Endothelial cell of umbilical vein (primary cell): Measurements from ENCODE around the gene SLC30A2. TPM values are rescaled to one million over a fixed set of nuclear protein-coding genes. Genes with fewer than 3 reads are reported as not detected.

Experiments
- BruUV-seq: library from RNA; stranded (reverse); fragments of 400-500 nt; replicated peaks from 2 replicates; lab custom pipeline; 2021; lab: Mats Ljungman, UMichigan
- CTCF ChIA-PET: fragments of 300-600, 350-600 bp; sonication (Branson Sonifier 250); formaldehyde crosslinking; loops from one replicate; lab custom pipeline; 2021; ENCODE audit warnings: antibody characterized with exemption, inconsistent platforms; lab: Charles Lee
- POLR2A ChIA-PET: fragments of 300-600, 350-600 bp; sonication (Branson Sonifier 250); formaldehyde crosslinking; loops from one replicate; lab custom pipeline; 2021; ENCODE audit warnings: antibody characterized with exemption, inconsistent platforms; lab: Charles Lee
- DNase-seq: peaks from one replicate; pipeline ENCODE4 v3.0.0-alpha.2; 2011; ENCODE audit warnings: low read depth, low spot score
- FAIRE-seq: peaks from 2 replicates; lab custom pipeline; 2011; peaks lifted over from hg19 to GRCh38; lab: Jason Lieb, UNC
- H2AFZ ChIP-seq: 2 replicates; pipeline ENCODE4 v1.6.0; 2012; ENCODE audit warnings: low read depth, low read length, control low read depth, inconsistent platforms
- H3K27ac ChIP-seq: 2 replicates; pipeline ENCODE4 v1.5.1; 2011; ENCODE audit warnings: low read depth, mild to moderate bottlenecking, control low read depth, low read length, moderate library complexity; ENCODE audit not compliant: insufficient read depth
- H3K27me3 ChIP-seq, 2 experiments: 2 replicates each; pipeline versions ENCODE4 v1.6.0 to v1.6.1; 2011; ENCODE audit warnings: low read length in 2 of 2, mixed read lengths in 1 of 2; ENCODE audit not compliant: control insufficient read depth in 2 of 2, insufficient read depth in 2 of 2
- H3K36me3 ChIP-seq, 2 experiments: 2 replicates in 1 of 2; 3 replicates in 1 of 2; pipeline ENCODE4 v1.5.1; 2011; ENCODE audit warnings: low read length in 2 of 2, mild to moderate bottlenecking in 1 of 2, moderate library complexity in 1 of 2; ENCODE audit not compliant: control insufficient read depth in 2 of 2, insufficient read depth in 2 of 2; ENCODE audit errors: extremely low read depth in 1 of 2
- H3K4me1 ChIP-seq: 3 replicates; pipeline ENCODE4 v1.5.1; 2011; ENCODE audit warnings: mild to moderate bottlenecking, low read length; ENCODE audit not compliant: control insufficient read depth, insufficient read depth; ENCODE audit errors: extremely low read depth
- H3K4me2 ChIP-seq: 2 replicates; pipeline ENCODE4 v1.6.1; 2011; ENCODE audit warnings: low read length, control low read depth, mixed read lengths; ENCODE audit not compliant: insufficient read depth
- H3K4me3 ChIP-seq, 3 experiments: fragments of 200-600 bp in 1 of 3; sonication (generic), shearing (Covaris generic) in 1 of 3; replicated peaks in 1 of 3; 2 replicates each; pipeline ENCODE4 v1.5.1; 2011 to 2016; ENCODE audit warnings: control low read depth in 3 of 3, low read length in 3 of 3, mild to moderate bottlenecking in 2 of 3, inconsistent platforms in 1 of 3, low read depth in 1 of 3, moderate library complexity in 1 of 3; ENCODE audit not compliant: insufficient read depth in 1 of 3
- H3K79me2 ChIP-seq: 2 replicates; pipeline ENCODE4 v1.6.0; 2012; ENCODE audit warnings: low read length, inconsistent platforms; ENCODE audit not compliant: control insufficient read depth, insufficient read depth
- H3K9ac ChIP-seq: replicated peaks from 2 replicates; pipeline ENCODE3; 2011; ENCODE audit warnings: low read length, control low read depth; ENCODE audit not compliant: insufficient read depth; ENCODE audit errors: extremely low read depth
- H3K9me1 ChIP-seq: replicated peaks from 3 replicates; pipeline ENCODE4 v1.6.0; 2011; ENCODE audit warnings: mild to moderate bottlenecking, low read length; ENCODE audit not compliant: control insufficient read depth, insufficient read depth; ENCODE audit errors: extremely low read depth
- H3K9me3 ChIP-seq: replicated peaks from 2 replicates; pipeline ENCODE4 v1.5.1; 2012; ENCODE audit warnings: low read length, inconsistent platforms; ENCODE audit not compliant: control insufficient read depth, insufficient read depth
- H4K20me1 ChIP-seq: replicated peaks from 2 replicates; pipeline ENCODE3; 2011; ENCODE audit warnings: mild to moderate bottlenecking, low read length; ENCODE audit not compliant: control insufficient read depth, insufficient read depth; ENCODE audit errors: extremely low read depth
- EZH2 ChIP-seq: IDR thresholded peaks from 2 replicates; pipeline ENCODE4 v1.6.1; 2012; ENCODE audit warnings: borderline replicate concordance, low read depth, mild to moderate bottlenecking, moderate library complexity, low read length, inconsistent platforms; ENCODE audit not compliant: severe bottlenecking
- FOS ChIP-seq: IDR thresholded peaks from 2 replicates; pipeline ENCODE4 v1.6.1; 2011; ENCODE audit warnings: mild to moderate bottlenecking, low read length, moderate library complexity, borderline replicate concordance; ENCODE audit not compliant: insufficient read depth
- GATA2 ChIP-seq: IDR thresholded peaks from 2 replicates; pipeline ENCODE4 v1.7.0; 2011; ENCODE audit warnings: low read depth, mild to moderate bottlenecking, moderate library complexity, mixed read lengths, low read length; ENCODE audit not compliant: insufficient read length, insufficient read depth
- JUN ChIP-seq: IDR thresholded peaks from 2 replicates; pipeline ENCODE4 v1.6.1; 2011; ENCODE audit warnings: borderline replicate concordance, low read depth; ENCODE audit not compliant: insufficient read length, insufficient read depth
- MAX ChIP-seq: IDR thresholded peaks from 2 replicates; pipeline ENCODE4 v1.6.1; 2011; ENCODE audit not compliant: insufficient read depth, insufficient read length
- MYC ChIP-seq: IDR thresholded peaks from one replicate; pipeline ENCODE4 v1.6.1; 2011; ENCODE audit warnings: mild to moderate bottlenecking, low read depth, low read length
- POLR2A ChIP-seq: IDR thresholded peaks from 2 replicates; pipeline ENCODE4 v1.6.1; 2012; ENCODE audit warnings: low read depth, mild to moderate bottlenecking, control low read depth, low read length
- POLR2AphosphoS5 ChIP-seq: IDR thresholded peaks from 2 replicates; pipeline ENCODE4 v1.6.1; 2012; ENCODE audit warnings: low read depth, mild to moderate bottlenecking, control low read depth, low read length, moderate library complexity; ENCODE audit not compliant: insufficient read depth
- dilution Hi-C: fragments of 300-500 bp; cut with MboI; formaldehyde crosslinking; loops from one replicate; pipeline ENCODE4 v1.15.0; 2019; ENCODE audit warnings: low sequenced_read_pairs; ENCODE audit not compliant: extremely low pct_ligation_motif_present
- intact Hi-C: fragments of 100-400 bp; cut with micrococcal nuclease; formaldehyde crosslinking; loops from one replicate; pipeline ENCODE4 v1.10.0; 2022
- polyA plus RNA-seq, 4 experiments: library from polyadenylated mRNA; depleted of rRNA in 3 of 4; stranded (reverse) in 3 of 4; unstranded in 1 of 4; fragments of >200 nt; gene quantifications; 2 replicates each; pipeline versions ENCODE4 v1.2.1 to v1.2.3, GENCODE V29; 2011 to 2012; ENCODE audit warnings: missing spikeins in 1 of 4
- total RNA-seq: library from RNA; stranded (reverse); gene quantifications from 2 replicates; pipeline ENCODE4 v1.2.3, GENCODE V29; 2021
- TF ChIP-seq, protein P1 (sequence below), 2 donors: IDR thresholded peaks; 1 replicate in 1 of 2; 2 replicates in 1 of 2; pipeline ENCODE4 v1.5.1; 2011; ENCODE audit warnings: low read length in 2 of 2, mild to moderate bottlenecking in 2 of 2, moderate library complexity in 2 of 2, control low read depth in 1 of 2, inconsistent platforms in 1 of 2, low read depth in 1 of 2; ENCODE audit not compliant: insufficient read depth in 1 of 2; ENCODE audit errors: extremely low read depth in 1 of 2

SLC30A2 gene
- total and polyA plus RNA-seq, 2 donors (not counting 3 experiments of a cell fraction or from before 2014, with no cell fraction given) = not detected

DNA sequence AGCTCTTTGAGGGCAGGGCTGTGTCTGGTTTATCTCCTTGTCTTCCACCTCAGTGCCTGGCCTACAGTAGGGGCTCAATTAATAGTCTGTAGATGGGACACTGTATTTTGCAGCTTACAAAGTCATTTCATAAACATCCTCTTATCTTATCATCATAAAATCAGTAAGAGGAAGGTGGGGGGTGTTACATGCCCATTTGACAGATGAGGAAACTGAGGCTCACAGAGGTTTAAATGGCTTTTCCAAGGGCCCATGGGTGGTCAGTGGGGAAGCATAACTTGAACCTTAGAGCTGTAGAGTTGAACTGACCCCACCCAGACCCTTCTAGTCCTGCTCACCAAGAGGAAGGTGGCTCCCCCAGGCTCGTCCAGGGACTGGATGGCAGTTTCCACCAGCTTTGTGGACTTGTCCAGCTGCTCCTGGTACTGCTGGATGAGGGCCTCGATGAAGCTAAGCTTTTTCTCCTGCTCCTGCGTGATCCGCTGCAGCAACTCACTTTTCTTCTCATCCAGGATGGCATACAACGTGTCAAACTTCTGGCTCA lies 12.2 kb upstream of the SLC30A2 start:
- Histone ChIP-seq H3K36me3 (no peaks in the 10 kb centered on the region), H2AFZ (no peak overlapping the region), H3K79me2 (no peaks in the 10 kb centered on the region), H3K4me2 (no peak overlapping the region), H3K4me3 (no peak overlapping the region), H3K27ac (no peak overlapping the region), H3K9me3 (no peaks in the 10 kb centered on the region), H4K20me1 (no peaks in the 10 kb centered on the region), H3K9ac (no peak overlapping the region), H3K27me3 (peaks cover 16 to 18% of the 10 kb centered on the region in 2 experiments), H3K4me1 (no peaks in the 10 kb centered on the region), H3K9me1 (no peaks in the 10 kb centered on the region)
- DNase-seq (no peak), FAIRE-seq (no peak)
- dilution Hi-C loops = no loop called here
- intact Hi-C loops = no loop called here
- no TSS peak for BruUV-seq
- ChIA-PET CTCF (interaction anchor here (1.2 to 2.2 kb wide), 4 partner anchors 12 to 111 kb away, joined by 3 to 8 read pairs (median 6); partner anchors contain the start of genes SLC30A2 and ZNF593), POLR2A (no interaction called here)
- TF ChIP-seq GATA2 (no peak), EZH2 (no peak), POLR2AphosphoS5 (no peak), POLR2A (no peak), JUN (no peak), FOS (no peak), MAX (no peak), MYC (no peak)
- TF ChIP-seq, protein P1, sequence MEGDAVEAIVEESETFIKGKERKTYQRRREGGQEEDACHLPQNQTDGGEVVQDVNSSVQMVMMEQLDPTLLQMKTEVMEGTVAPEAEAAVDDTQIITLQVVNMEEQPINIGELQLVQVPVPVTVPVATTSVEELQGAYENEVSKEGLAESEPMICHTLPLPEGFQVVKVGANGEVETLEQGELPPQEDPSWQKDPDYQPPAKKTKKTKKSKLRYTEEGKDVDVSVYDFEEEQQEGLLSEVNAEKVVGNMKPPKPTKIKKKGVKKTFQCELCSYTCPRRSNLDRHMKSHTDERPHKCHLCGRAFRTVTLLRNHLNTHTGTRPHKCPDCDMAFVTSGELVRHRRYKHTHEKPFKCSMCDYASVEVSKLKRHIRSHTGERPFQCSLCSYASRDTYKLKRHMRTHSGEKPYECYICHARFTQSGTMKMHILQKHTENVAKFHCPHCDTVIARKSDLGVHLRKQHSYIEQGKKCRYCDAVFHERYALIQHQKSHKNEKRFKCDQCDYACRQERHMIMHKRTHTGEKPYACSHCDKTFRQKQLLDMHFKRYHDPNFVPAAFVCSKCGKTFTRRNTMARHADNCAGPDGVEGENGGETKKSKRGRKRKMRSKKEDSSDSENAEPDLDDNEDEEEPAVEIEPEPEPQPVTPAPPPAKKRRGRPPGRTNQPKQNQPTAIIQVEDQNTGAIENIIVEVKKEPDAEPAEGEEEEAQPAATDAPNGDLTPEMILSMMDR (IDR thresholded peaks at IDR 0.05; ENCODE audit: extremely low read depth in 1 of 2, insufficient read depth in 1 of 2, low read depth in 1 of 2, low read length in 2 of 2) = no peak
